Measurements from ENCODE around the gene APOA4. TPM values are rescaled to one million over a fixed set of nuclear protein-coding genes. Genes with fewer than 3 reads are reported as not detected.

Gene APOA4
- total and polyA plus RNA-seq, 4 donors, result 0.89 to 382 (median 131) TPM

- peaks cover 22 to 74% (median 46%) of the 10 kb centered on the region in 4 donors for H3K4me1 ChIP-seq (ENCODE audit: control insufficient read depth in 4 of 4, insufficient read depth in 4 of 4, low read length in 3 of 4)
- H3K9me3 ChIP-seq (ENCODE audit: control insufficient read depth in 4 of 4, low read length in 3 of 4), result no peaks in the 10 kb centered on the region
- no peaks in the 10 kb centered on the region for H3K27me3 ChIP-seq (ENCODE audit: control insufficient read depth in 4 of 4, insufficient read depth in 4 of 4, low read length in 3 of 4)
- peak overlapping the region in 1 of 2 donors; percentile 66 for H3K9ac ChIP-seq (ENCODE audit: low read depth in 1 of 2, low read length in 2 of 2)
- H3K36me3 ChIP-seq (ENCODE audit: control insufficient read depth in 4 of 4, insufficient read depth in 3 of 4, low read depth in 1 of 4, low read length in 3 of 4), result no peaks in the 10 kb centered on the region
- TF ChIP-seq RXRA (IDR thresholded peaks at IDR 0.05) (peak; percentile 78 to 87), HNF4A (conservative IDR thresholded peaks at IDR 0.05) (peak; percentile 88 to 89), HNF4G (IDR thresholded peaks at IDR 0.05) (peak; percentile 82), JUND (IDR thresholded peaks at IDR 0.05) (peak in 1 of 2 donors; percentile 28), RAD21 (IDR thresholded peaks at IDR 0.05) (peak in 1 of 2 donors; percentile 48), SP1 (IDR thresholded peaks at IDR 0.05) (peak; percentile 72), ATF3 (IDR thresholded peaks at IDR 0.05) (no peak), FOXA1 (IDR thresholded peaks at IDR 0.05) (no peak), CTCF (IDR thresholded peaks at IDR 0.05; ENCODE audit: low read depth, low read length, missing input control) (no peak), EGR1 (IDR thresholded peaks at IDR 0.05; ENCODE audit: low read depth in 2 of 2) (peak in 1 of 2 donors; percentile 10), MAX (IDR thresholded peaks at IDR 0.05) (peak; percentile 47)
- no peak for DNase-seq (ENCODE audit: low spot score)
- peak overlapping the region; percentile 86 to 91 for H3K27ac ChIP-seq (ENCODE audit: low read depth in 1 of 2, low read length in 2 of 2)
- H3K4me3 ChIP-seq (ENCODE audit: low read depth in 1 of 3, low read length in 3 of 3), result peak overlapping the region in 2 of 3 donors; percentile 42 to 59
- WGBS, result 32% methylated on average over 16 of the region's 16 CpGs
Measured at GRCh38 chr11:116828632-116829524, 5.8 kb upstream of the APOA4 start.

- TF ChIP-seq FOXA1 (IDR thresholded peaks at IDR 0.05) (no peak), FOXA2 (IDR thresholded peaks at IDR 0.05) (no peak), NR2F2 (IDR thresholded peaks at IDR 0.05) (no peak), TAF1 (conservative IDR thresholded peaks at IDR 0.05) (no peak), ATF3 (IDR thresholded peaks at IDR 0.05) (no peak), YY1 (IDR thresholded peaks at IDR 0.05) (no peak), CTCF (IDR thresholded peaks at IDR 0.05; ENCODE audit: low read depth, low read length, missing input control) (no peak), EGR1 (IDR thresholded peaks at IDR 0.05; ENCODE audit: low read depth in 2 of 2) (no peak), ZBTB33 (IDR thresholded peaks at IDR 0.05) (no peak), RAD21 (IDR thresholded peaks at IDR 0.05) (no peak), REST (IDR thresholded peaks at IDR 0.05) (no peak), SP1 (IDR thresholded peaks at IDR 0.05) (no peak), MAX (IDR thresholded peaks at IDR 0.05) (no peak), GABPA (IDR thresholded peaks at IDR 0.05 in 1 of 2, conservative IDR thresholded peaks at IDR 0.05 in 1 of 2) (no peak), HNF4G (IDR thresholded peaks at IDR 0.05) (no peak)
- Histone ChIP-seq H3K9ac (ENCODE audit: low read depth in 1 of 2, low read length in 2 of 2) (no peak overlapping the region), H3K27me3 (ENCODE audit: control insufficient read depth in 4 of 4, insufficient read depth in 4 of 4, low read length in 3 of 4) (no peaks in the 10 kb centered on the region), H3K4me3 (ENCODE audit: low read depth in 1 of 3, low read length in 3 of 3) (no peak overlapping the region), H3K4me1 (ENCODE audit: control insufficient read depth in 4 of 4, insufficient read depth in 4 of 4, low read length in 3 of 4) (peaks cover 25 to 63% (median 40%) of the 10 kb centered on the region in 4 donors), H3K36me3 (ENCODE audit: control insufficient read depth in 4 of 4, insufficient read depth in 3 of 4, low read depth in 1 of 4, low read length in 3 of 4) (no peaks in the 10 kb centered on the region), H3K27ac (ENCODE audit: low read depth in 1 of 2, low read length in 2 of 2) (peak overlapping the region; percentile 83 to 86), H3K9me3 (ENCODE audit: control insufficient read depth in 4 of 4, low read length in 3 of 4) (no peaks in the 10 kb centered on the region)
- 80% methylated on average over 6 of the region's 6 CpGs for WGBS
- no peak for DNase-seq (ENCODE audit: low spot score)
Measured at GRCh38 chr11:116827461-116827860, 4.4 kb upstream of the APOA4 start.
